ENCODE data around the gene ADD1.

ADD1 gene

GRCh38 chr4:2808001-2808400, 35.6 kb upstream of the ADD1 start:
- Histone ChIP-seq H3K4me1 (ENCODE audit: insufficient read depth, low read length) (peaks cover 41% of the 10 kb centered on the region), H3K9me3 (ENCODE audit: low read length) (no peaks in the 10 kb centered on the region), H3K36me3 (ENCODE audit: insufficient read depth, low read length) (no peaks in the 10 kb centered on the region), H3K4me3 (ENCODE audit: low read depth in 1 of 2, low read length in 2 of 2) (no peak overlapping the region), H3K9ac (ENCODE audit: low read length) (no peak overlapping the region), H3K27ac (ENCODE audit: low read depth, low read length) (no peak overlapping the region), H3K27me3 (ENCODE audit: control insufficient read depth in 1 of 2, insufficient read depth in 2 of 2, low read length in 2 of 2) (no peaks in the 10 kb centered on the region)

- Histone ChIP-seq H3K9ac (ENCODE audit: low read length) (no peak overlapping the region), H3K27ac (ENCODE audit: low read depth, low read length) (no peak overlapping the region)
Measured at GRCh38 chr4:2809610-2810180, 33.9 kb upstream of the ADD1 start.

GRCh38 chr4:2810388-2810787, 33.3 kb upstream of the ADD1 start:
- no peaks in the 10 kb centered on the region for H3K27me3 ChIP-seq (ENCODE audit: control insufficient read depth in 1 of 2, insufficient read depth in 2 of 2, low read length in 2 of 2)
- H3K4me3 ChIP-seq (ENCODE audit: low read depth in 1 of 2, low read length in 2 of 2), result no peak overlapping the region
- no peaks in the 10 kb centered on the region for H3K36me3 ChIP-seq (ENCODE audit: insufficient read depth, low read length)
- no peak overlapping the region for H3K9ac ChIP-seq (ENCODE audit: low read length)
- H3K4me1 ChIP-seq (ENCODE audit: insufficient read depth, low read length), result peaks cover 32% of the 10 kb centered on the region
- H3K9me3 ChIP-seq (ENCODE audit: low read length), result no peaks in the 10 kb centered on the region
- H3K27ac ChIP-seq (ENCODE audit: low read depth, low read length), result no peak overlapping the region

More at GRCh38 chr4:2809610-2810180, 33.9 kb upstream of the ADD1 start:
- no peaks in the 10 kb centered on the region for H3K9me3 ChIP-seq (ENCODE audit: low read length)
- no peaks in the 10 kb centered on the region for H3K27me3 ChIP-seq (ENCODE audit: control insufficient read depth in 1 of 2, insufficient read depth in 2 of 2, low read length in 2 of 2)
- no peaks in the 10 kb centered on the region for H3K36me3 ChIP-seq (ENCODE audit: insufficient read depth, low read length)
- no peak overlapping the region for H3K4me3 ChIP-seq (ENCODE audit: low read depth in 1 of 2, low read length in 2 of 2)
- peaks cover 36% of the 10 kb centered on the region for H3K4me1 ChIP-seq (ENCODE audit: insufficient read depth, low read length)

GRCh38 chr4:2811830-2812611, 31.6 kb upstream of the ADD1 start:
- H3K9me3 ChIP-seq (ENCODE audit: low read length), result no peaks in the 10 kb centered on the region
- H3K4me3 ChIP-seq (ENCODE audit: low read depth in 1 of 2, low read length in 2 of 2), result no peak overlapping the region
- no peak overlapping the region for H3K27ac ChIP-seq (ENCODE audit: low read depth, low read length)
- H3K9ac ChIP-seq (ENCODE audit: low read length), result no peak overlapping the region
- no peaks in the 10 kb centered on the region for H3K36me3 ChIP-seq (ENCODE audit: insufficient read depth, low read length)
- H3K4me1 ChIP-seq (ENCODE audit: insufficient read depth, low read length), result peaks cover 17% of the 10 kb centered on the region
- H3K27me3 ChIP-seq (ENCODE audit: control insufficient read depth in 1 of 2, insufficient read depth in 2 of 2, low read length in 2 of 2), result no peaks in the 10 kb centered on the region

GRCh38 chr4:2812612-2813354, 30.9 kb upstream of the ADD1 start:
- H3K4me1 ChIP-seq (ENCODE audit: insufficient read depth, low read length), result peaks cover 17% of the 10 kb centered on the region
- H3K9ac ChIP-seq (ENCODE audit: low read length), result no peak overlapping the region
- no peaks in the 10 kb centered on the region for H3K9me3 ChIP-seq (ENCODE audit: low read length)
- no peaks in the 10 kb centered on the region for H3K36me3 ChIP-seq (ENCODE audit: insufficient read depth, low read length)
- no peak overlapping the region for H3K27ac ChIP-seq (ENCODE audit: low read depth, low read length)
- peak overlapping the region in 1 of 2 donors; percentile 18 for H3K4me3 ChIP-seq (ENCODE audit: low read depth in 1 of 2, low read length in 2 of 2)
- H3K27me3 ChIP-seq (ENCODE audit: control insufficient read depth in 1 of 2, insufficient read depth in 2 of 2, low read length in 2 of 2), result peaks cover 0 to 5% of the 10 kb centered on the region in 2 donors

GRCh38 chr4:2813446-2814405, 29.9 kb upstream of the ADD1 start:
- Histone ChIP-seq H3K4me1 (ENCODE audit: insufficient read depth, low read length) (peaks cover 17% of the 10 kb centered on the region), H3K27me3 (ENCODE audit: control insufficient read depth in 1 of 2, insufficient read depth in 2 of 2, low read length in 2 of 2) (peaks cover 0 to 5% of the 10 kb centered on the region in 2 donors), H3K36me3 (ENCODE audit: insufficient read depth, low read length) (no peaks in the 10 kb centered on the region), H3K4me3 (ENCODE audit: low read depth in 1 of 2, low read length in 2 of 2) (no peak overlapping the region), H3K27ac (ENCODE audit: low read depth, low read length) (no peak overlapping the region), H3K9me3 (ENCODE audit: low read length) (no peaks in the 10 kb centered on the region), H3K9ac (ENCODE audit: low read length) (no peak overlapping the region)

- Histone ChIP-seq H3K9ac (ENCODE audit: low read length) (no peak overlapping the region), H3K36me3 (ENCODE audit: insufficient read depth, low read length) (no peaks in the 10 kb centered on the region), H3K4me3 (ENCODE audit: low read depth in 1 of 2, low read length in 2 of 2) (no peak overlapping the region), H3K4me1 (ENCODE audit: insufficient read depth, low read length) (peaks cover 13% of the 10 kb centered on the region), H3K27ac (ENCODE audit: low read depth, low read length) (no peak overlapping the region), H3K27me3 (ENCODE audit: control insufficient read depth in 1 of 2, insufficient read depth in 2 of 2, low read length in 2 of 2) (peaks cover 0 to 5% of the 10 kb centered on the region in 2 donors), H3K9me3 (ENCODE audit: low read length) (no peaks in the 10 kb centered on the region)
Measured at GRCh38 chr4:2814627-2815270, 28.9 kb upstream of the ADD1 start.

- Histone ChIP-seq H3K9me3 (ENCODE audit: low read length) (no peaks in the 10 kb centered on the region), H3K27me3 (ENCODE audit: control insufficient read depth in 1 of 2, insufficient read depth in 2 of 2, low read length in 2 of 2) (peaks cover 0 to 5% of the 10 kb centered on the region in 2 donors), H3K36me3 (ENCODE audit: insufficient read depth, low read length) (no peaks in the 10 kb centered on the region), H3K4me1 (ENCODE audit: insufficient read depth, low read length) (peaks cover 5% of the 10 kb centered on the region), H3K4me3 (ENCODE audit: low read depth in 1 of 2, low read length in 2 of 2) (no peak overlapping the region), H3K9ac (ENCODE audit: low read length) (no peak overlapping the region), H3K27ac (ENCODE audit: low read depth, low read length) (no peak overlapping the region)
Measured at GRCh38 chr4:2816401-2816954, 27.2 kb upstream of the ADD1 start.

- H3K4me1 ChIP-seq (ENCODE audit: insufficient read depth, low read length), result peaks cover 5% of the 10 kb centered on the region
- no peak overlapping the region for H3K27ac ChIP-seq (ENCODE audit: low read depth, low read length)
- H3K9ac ChIP-seq (ENCODE audit: low read length), result no peak overlapping the region
- no peaks in the 10 kb centered on the region for H3K9me3 ChIP-seq (ENCODE audit: low read length)
- no peaks in the 10 kb centered on the region for H3K36me3 ChIP-seq (ENCODE audit: insufficient read depth, low read length)
- no peak overlapping the region for H3K4me3 ChIP-seq (ENCODE audit: low read depth in 1 of 2, low read length in 2 of 2)
- peaks cover 0 to 5% of the 10 kb centered on the region in 2 donors for H3K27me3 ChIP-seq (ENCODE audit: control insufficient read depth in 1 of 2, insufficient read depth in 2 of 2, low read length in 2 of 2)
Measured at GRCh38 chr4:2817137-2817536, 26.5 kb upstream of the ADD1 start.

- H3K27me3 ChIP-seq (ENCODE audit: control insufficient read depth in 1 of 2, insufficient read depth in 2 of 2, low read length in 2 of 2), result peaks cover 0 to 5% of the 10 kb centered on the region in 2 donors
- no peak overlapping the region for H3K27ac ChIP-seq (ENCODE audit: low read depth, low read length)
- H3K9ac ChIP-seq (ENCODE audit: low read length), result no peak overlapping the region
- peak overlapping the region in 1 of 2 donors; percentile 32 for H3K4me3 ChIP-seq (ENCODE audit: low read depth in 1 of 2, low read length in 2 of 2)
- H3K4me1 ChIP-seq (ENCODE audit: insufficient read depth, low read length), result peaks cover 5% of the 10 kb centered on the region
- H3K9me3 ChIP-seq (ENCODE audit: low read length), result no peaks in the 10 kb centered on the region
- H3K36me3 ChIP-seq (ENCODE audit: insufficient read depth, low read length), result no peaks in the 10 kb centered on the region
Measured at GRCh38 chr4:2817701-2818350, 25.8 kb upstream of the ADD1 start.
